ENCODE data around the gene OCA2. TPM values are rescaled to one million over a fixed set of nuclear protein-coding genes. Genes with fewer than 3 reads are reported as not detected.

OCA2 gene
- total RNA-seq, 1 experiment from 2014 or later: 0.31 TPM

DNA sequence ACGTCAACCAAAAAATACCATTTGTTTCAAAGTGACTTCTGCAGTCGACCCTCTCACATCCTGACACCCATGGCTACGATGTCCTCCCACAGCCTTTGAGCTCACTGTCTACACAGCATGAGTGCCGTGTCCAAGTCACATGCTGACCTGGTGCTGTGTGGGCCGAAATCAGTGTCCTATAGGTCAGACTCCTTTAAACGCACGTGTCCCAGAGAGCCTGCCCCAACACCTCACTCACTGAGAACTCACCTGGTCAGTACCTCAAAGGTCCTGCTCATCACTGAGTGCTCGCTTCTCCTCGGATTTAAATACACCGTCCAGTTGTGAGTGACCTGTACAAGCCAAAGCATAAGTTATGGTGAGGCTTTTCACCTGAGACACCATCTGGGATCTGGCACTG lies 83.3 kb downstream of the OCA2 start:
- H2BK20ac ChIP-seq (ENCODE audit: low read depth, low read length, poor library complexity, severe bottlenecking): no peak overlapping the region
- no peak overlapping the region for H3K56ac ChIP-seq (ENCODE audit: insufficient read length, low read depth, low read length)
- no CpG with 5 or more reads among the region's 10 CpGs for WGBS (ENCODE audit: extremely low coverage, insufficient read length, low lambda C conversion rate)

More for the DNA sequence above, 83.3 kb downstream of the OCA2 start:
- peaks cover 11 to 25% of the 10 kb centered on the region in 2 experiments for H3K4me1 Mint-ChIP-seq
- Histone ChIP-seq H2BK120ac (ENCODE audit: low read depth, low read length, poor library complexity, severe bottlenecking) (no peak overlapping the region), H2BK12ac (ENCODE audit: insufficient read length, low read depth, low read length) (no peak overlapping the region), H3K23ac (ENCODE audit: insufficient read length, low read depth, low read length) (no peak overlapping the region), H4K8ac (replicated peaks; ENCODE audit: insufficient read length, low read depth, low read length) (no peak overlapping the region), H3K9ac (ENCODE audit: extremely low read depth, insufficient read length, low read length) (no peak overlapping the region), H2AK5ac (ENCODE audit: insufficient read length, low read length) (no peak overlapping the region), H2AFZ (ENCODE audit: low read length) (no peak overlapping the region), H3K4me2 (ENCODE audit: insufficient read depth, insufficient read length, low read length) (no peak overlapping the region), H3K27me3 (ENCODE audit: insufficient read depth, low read length) (no peaks in the 10 kb centered on the region), H3K4me1 (ENCODE audit: insufficient read depth, low read length) (no peaks in the 10 kb centered on the region), H4K20me1 (ENCODE audit: control insufficient read depth, insufficient read depth, insufficient read length) (no peaks in the 10 kb centered on the region), H2BK15ac (ENCODE audit: low read depth, low read length) (no peak overlapping the region), H3K79me2 (ENCODE audit: insufficient read depth, low read length) (no peaks in the 10 kb centered on the region), H3K27ac (ENCODE audit: insufficient read length, low read depth, low read length) (no peak overlapping the region), H3K4ac (ENCODE audit: low read depth, low read length) (no peak overlapping the region), H3T11ph (ENCODE audit: low read length) (no peak overlapping the region), H3K9me3 (ENCODE audit: control insufficient read depth, low read depth, low read length) (no peaks in the 10 kb centered on the region), H4K5ac (ENCODE audit: insufficient read length, low read depth, low read length) (no peak overlapping the region), H3K79me1 (ENCODE audit: insufficient read depth, low read depth, low read length, poor library complexity, severe bottlenecking) (no peaks in the 10 kb centered on the region), H3K14ac (ENCODE audit: insufficient read depth, low read length) (no peak overlapping the region), H3K23me2 (ENCODE audit: insufficient read length, low read depth, low read length, poor library complexity, severe bottlenecking) (no peaks in the 10 kb centered on the region), H3K18ac (ENCODE audit: insufficient read length, low read depth, low read length) (no peak overlapping the region), H2BK5ac (ENCODE audit: insufficient read length, low read length) (no peak overlapping the region), H4K91ac (ENCODE audit: insufficient read length, low read depth, low read length) (no peak overlapping the region)
- peaks cover 3% of the 10 kb centered on the region for H3K27me3 Mint-ChIP-seq (ENCODE audit: low read depth)
- no peaks in the 10 kb centered on the region for H3K36me3 Mint-ChIP-seq (ENCODE audit: insufficient read depth in 1 of 3, low read depth in 3 of 3)
- no peaks in the 10 kb centered on the region for H3K9me3 Mint-ChIP-seq
- TF ChIP-seq, protein P1, sequence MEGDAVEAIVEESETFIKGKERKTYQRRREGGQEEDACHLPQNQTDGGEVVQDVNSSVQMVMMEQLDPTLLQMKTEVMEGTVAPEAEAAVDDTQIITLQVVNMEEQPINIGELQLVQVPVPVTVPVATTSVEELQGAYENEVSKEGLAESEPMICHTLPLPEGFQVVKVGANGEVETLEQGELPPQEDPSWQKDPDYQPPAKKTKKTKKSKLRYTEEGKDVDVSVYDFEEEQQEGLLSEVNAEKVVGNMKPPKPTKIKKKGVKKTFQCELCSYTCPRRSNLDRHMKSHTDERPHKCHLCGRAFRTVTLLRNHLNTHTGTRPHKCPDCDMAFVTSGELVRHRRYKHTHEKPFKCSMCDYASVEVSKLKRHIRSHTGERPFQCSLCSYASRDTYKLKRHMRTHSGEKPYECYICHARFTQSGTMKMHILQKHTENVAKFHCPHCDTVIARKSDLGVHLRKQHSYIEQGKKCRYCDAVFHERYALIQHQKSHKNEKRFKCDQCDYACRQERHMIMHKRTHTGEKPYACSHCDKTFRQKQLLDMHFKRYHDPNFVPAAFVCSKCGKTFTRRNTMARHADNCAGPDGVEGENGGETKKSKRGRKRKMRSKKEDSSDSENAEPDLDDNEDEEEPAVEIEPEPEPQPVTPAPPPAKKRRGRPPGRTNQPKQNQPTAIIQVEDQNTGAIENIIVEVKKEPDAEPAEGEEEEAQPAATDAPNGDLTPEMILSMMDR (conservative IDR thresholded peaks at IDR 0.05): no peak
- H3K4me3 Mint-ChIP-seq: no peak overlapping the region
- no peak overlapping the region for H3K27ac Mint-ChIP-seq
- DNase-seq: no peak

Data from H9 (cell line).